VCaP (cell line): Measurements from ENCODE around the gene MST1.

Source experiments
- H3K27ac ChIP-seq: fragments of 450-650 bp; 2 replicates; pipeline ENCODE4 v1.5.1; 2017
- CTCF ChIP-seq: fragments of 450-650 bp; conservative IDR thresholded peaks from 2 replicates; pipeline ENCODE4 v1.5.1; 2017; ENCODE audit warnings: mild to moderate bottlenecking, moderate library complexity

MST1 gene

GRCh38 chr3:49671291-49672288, 17.7 kb downstream of the MST1 start:
- peak; percentile 93 for TF ChIP-seq CTCF
- H3K27ac ChIP-seq: peak overlapping the region; percentile 97

DNA sequence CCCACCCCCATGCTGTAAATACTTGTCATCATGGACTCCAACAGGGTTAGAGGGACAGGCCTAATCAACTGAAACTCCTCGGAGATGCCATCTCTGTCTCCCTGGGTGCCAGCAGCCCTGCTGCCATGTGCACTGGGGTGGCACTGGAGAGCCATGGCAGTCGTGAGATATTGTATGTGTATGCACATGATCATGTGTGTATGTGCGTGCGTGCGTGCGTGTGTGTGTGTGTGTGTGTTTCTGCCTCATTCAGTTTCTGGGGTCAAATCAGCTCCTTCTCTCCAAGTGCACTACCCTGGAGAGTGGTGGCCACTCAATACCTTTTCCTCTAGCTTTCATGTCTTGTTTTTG, 18.4 kb downstream of the MST1 start:
- no peak for TF ChIP-seq CTCF

GRCh38 chr3:49669352-49669751, 19.9 kb downstream of the MST1 start:
- TF ChIP-seq CTCF: no peak
- no peak overlapping the region for H3K27ac ChIP-seq

More for the DNA sequence above, 18.4 kb downstream of the MST1 start:
- H3K27ac ChIP-seq: peak overlapping the region; percentile 97

DNA sequence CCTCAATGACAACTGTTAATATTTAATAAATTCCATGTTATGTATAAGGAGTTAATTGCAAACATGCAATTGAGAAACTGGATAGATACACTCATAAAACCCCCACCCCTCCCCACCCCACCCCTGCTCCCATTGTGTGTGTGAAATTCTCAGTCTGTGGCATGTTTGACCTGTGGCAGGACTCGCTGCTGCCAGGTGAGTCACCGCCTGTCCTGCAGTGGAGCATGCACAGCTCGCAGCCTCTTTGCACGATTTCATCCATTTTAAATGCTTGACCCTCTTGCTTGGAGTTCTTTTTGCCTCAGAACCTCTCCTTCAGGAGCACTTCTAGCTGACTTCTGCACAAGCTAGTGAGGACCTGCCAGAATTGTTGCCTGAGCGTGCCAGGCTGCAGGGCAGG, 20.4 kb downstream of the MST1 start:
- no peak for TF ChIP-seq CTCF
- H3K27ac ChIP-seq: no peak overlapping the region

DNA sequence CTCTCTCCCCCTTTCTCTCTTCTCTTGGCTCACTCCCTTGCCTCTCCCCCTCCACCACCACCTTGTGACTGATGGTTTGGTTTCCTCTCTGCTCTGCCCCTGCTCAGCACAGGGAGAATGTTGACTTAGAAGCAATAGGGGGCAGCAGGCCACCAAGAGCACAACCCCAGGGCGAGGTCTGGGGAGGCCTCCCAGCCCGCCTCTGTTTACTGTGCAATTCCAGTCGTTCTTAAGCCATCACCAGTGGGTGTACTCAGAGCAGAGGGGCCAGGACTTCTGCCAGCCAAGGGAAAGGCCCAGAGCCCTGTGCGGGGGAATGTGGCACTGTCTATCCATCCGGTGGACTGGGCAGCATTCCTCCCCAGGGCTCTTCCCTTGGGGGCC, 20.9 kb downstream of the MST1 start:
- TF ChIP-seq CTCF: no peak
- no peak overlapping the region for H3K27ac ChIP-seq

- no peak overlapping the region for H3K27ac ChIP-seq
- TF ChIP-seq CTCF: no peak
Measured at GRCh38 chr3:49667701-49668413, 21.4 kb downstream of the MST1 start.

GRCh38 chr3:49666592-49666991, 22.7 kb downstream of the MST1 start:
- no peak overlapping the region for H3K27ac ChIP-seq
- no peak for TF ChIP-seq CTCF
